Skeletal muscle satellite cell (primary cell): ENCODE data around the gene MYH10.

Experiments
- H3K27me3 ChIP-seq: 2 replicates; pipeline ENCODE4 v1.7.0; 2013; ENCODE audit warnings: low read length; ENCODE audit not compliant: control insufficient read depth, insufficient read depth
- H3K36me3 ChIP-seq: 2 replicates; pipeline ENCODE4 v1.7.0; 2013; ENCODE audit warnings: mild to moderate bottlenecking, control low read depth, low read length; ENCODE audit not compliant: insufficient read depth
- H3K4me1 ChIP-seq: 2 replicates; pipeline ENCODE4 v1.7.0; 2013; ENCODE audit warnings: low read length; ENCODE audit not compliant: control insufficient read depth, insufficient read depth
- H3K4me2 ChIP-seq: 2 replicates; pipeline ENCODE4 v1.7.0; 2013; ENCODE audit warnings: mild to moderate bottlenecking, low read length
- H3K4me3 ChIP-seq: 2 replicates; pipeline ENCODE4 v1.7.0; 2013; ENCODE audit warnings: low read length
- H3K9ac ChIP-seq: 2 replicates; pipeline ENCODE4 v1.7.0; 2013; ENCODE audit warnings: mild to moderate bottlenecking, low read depth, low read length, moderate library complexity
- H3K9me3 ChIP-seq: replicated peaks from 2 replicates; pipeline ENCODE4 v1.7.0; 2013; ENCODE audit warnings: mild to moderate bottlenecking, control low read depth, low read length

Gene MYH10

GRCh38 chr17:8537734-8538133, 92.8 kb downstream of the MYH10 start:
- H3K36me3 ChIP-seq: peaks cover 6% of the 10 kb centered on the region
- H3K27me3 ChIP-seq: no peaks in the 10 kb centered on the region
- no peaks in the 10 kb centered on the region for H3K9me3 ChIP-seq
- no peak overlapping the region for H3K9ac ChIP-seq
- H3K4me1 ChIP-seq: no peaks in the 10 kb centered on the region
- H3K4me2 ChIP-seq: no peak overlapping the region
- H3K4me3 ChIP-seq: no peak overlapping the region

GRCh38 chr17:8534498-8535188, 95.9 kb downstream of the MYH10 start:
- H3K36me3 ChIP-seq: peaks cover 6% of the 10 kb centered on the region
- no peak overlapping the region for H3K4me3 ChIP-seq
- H3K27me3 ChIP-seq: no peaks in the 10 kb centered on the region
- no peaks in the 10 kb centered on the region for H3K4me1 ChIP-seq
- H3K9ac ChIP-seq: no peak overlapping the region
- H3K9me3 ChIP-seq: no peaks in the 10 kb centered on the region
- H3K4me2 ChIP-seq: no peak overlapping the region

- Histone ChIP-seq H3K9ac (no peak overlapping the region), H3K27me3 (no peaks in the 10 kb centered on the region), H3K4me2 (no peak overlapping the region), H3K9me3 (no peaks in the 10 kb centered on the region), H3K4me3 (no peak overlapping the region), H3K36me3 (peaks cover 10% of the 10 kb centered on the region), H3K4me1 (no peaks in the 10 kb centered on the region)
Measured at GRCh38 chr17:8532021-8532420, 98.5 kb downstream of the MYH10 start.

- no peak overlapping the region for H3K9ac ChIP-seq
- H3K36me3 ChIP-seq: peaks cover 24% of the 10 kb centered on the region
- no peak overlapping the region for H3K4me3 ChIP-seq
- no peaks in the 10 kb centered on the region for H3K9me3 ChIP-seq
- H3K4me2 ChIP-seq: no peak overlapping the region
- H3K4me1 ChIP-seq: no peaks in the 10 kb centered on the region
- no peaks in the 10 kb centered on the region for H3K27me3 ChIP-seq
Measured at GRCh38 chr17:8522577-8522976, 107.9 kb downstream of the MYH10 start.

GRCh38 chr17:8520981-8521380, 109.5 kb downstream of the MYH10 start:
- H3K4me2 ChIP-seq: no peak overlapping the region
- peaks cover 26% of the 10 kb centered on the region for H3K36me3 ChIP-seq
- no peaks in the 10 kb centered on the region for H3K9me3 ChIP-seq
- no peak overlapping the region for H3K4me3 ChIP-seq
- H3K9ac ChIP-seq: no peak overlapping the region
- no peaks in the 10 kb centered on the region for H3K27me3 ChIP-seq
- H3K4me1 ChIP-seq: no peaks in the 10 kb centered on the region

- Histone ChIP-seq H3K4me2 (no peak overlapping the region), H3K27me3 (no peaks in the 10 kb centered on the region), H3K9ac (no peak overlapping the region), H3K4me1 (no peaks in the 10 kb centered on the region), H3K4me3 (no peak overlapping the region), H3K9me3 (no peaks in the 10 kb centered on the region), H3K36me3 (peaks cover 26% of the 10 kb centered on the region)
Measured at GRCh38 chr17:8518850-8519249, 111.7 kb downstream of the MYH10 start.

- H3K4me1 ChIP-seq: no peaks in the 10 kb centered on the region
- H3K9me3 ChIP-seq: no peaks in the 10 kb centered on the region
- H3K36me3 ChIP-seq: peaks cover 28% of the 10 kb centered on the region
- H3K4me2 ChIP-seq: no peak overlapping the region
- H3K27me3 ChIP-seq: no peaks in the 10 kb centered on the region
- H3K4me3 ChIP-seq: no peak overlapping the region
- H3K9ac ChIP-seq: no peak overlapping the region
Measured at GRCh38 chr17:8518326-8518725, 112.2 kb downstream of the MYH10 start.

- Histone ChIP-seq H3K9me3 (no peaks in the 10 kb centered on the region), H3K27me3 (no peaks in the 10 kb centered on the region), H3K4me1 (no peaks in the 10 kb centered on the region), H3K4me3 (no peak overlapping the region), H3K9ac (no peak overlapping the region), H3K36me3 (peaks cover 32% of the 10 kb centered on the region), H3K4me2 (no peak overlapping the region)
Measured at GRCh38 chr17:8514801-8515200, 115.7 kb downstream of the MYH10 start.

- Histone ChIP-seq H3K27me3 (no peaks in the 10 kb centered on the region), H3K4me3 (no peak overlapping the region), H3K9me3 (no peaks in the 10 kb centered on the region), H3K9ac (no peak overlapping the region), H3K4me2 (no peak overlapping the region), H3K36me3 (peaks cover 20% of the 10 kb centered on the region), H3K4me1 (no peaks in the 10 kb centered on the region)
Measured at GRCh38 chr17:8506145-8506544, 124.4 kb downstream of the MYH10 start.

GRCh38 chr17:8504460-8505207, 125.9 kb downstream of the MYH10 start:
- no peaks in the 10 kb centered on the region for H3K9me3 ChIP-seq
- no peaks in the 10 kb centered on the region for H3K27me3 ChIP-seq
- H3K4me3 ChIP-seq: no peak overlapping the region
- H3K4me2 ChIP-seq: no peak overlapping the region
- no peaks in the 10 kb centered on the region for H3K4me1 ChIP-seq
- peaks cover 20% of the 10 kb centered on the region for H3K36me3 ChIP-seq
- no peak overlapping the region for H3K9ac ChIP-seq

- H3K9ac ChIP-seq: no peak overlapping the region
- no peak overlapping the region for H3K4me2 ChIP-seq
- H3K4me1 ChIP-seq: no peaks in the 10 kb centered on the region
- H3K9me3 ChIP-seq: no peaks in the 10 kb centered on the region
- H3K36me3 ChIP-seq: peaks cover 21% of the 10 kb centered on the region
- no peaks in the 10 kb centered on the region for H3K27me3 ChIP-seq
- H3K4me3 ChIP-seq: no peak overlapping the region
Measured at GRCh38 chr17:8503807-8504206, 126.7 kb downstream of the MYH10 start.

GRCh38 chr17:8503368-8503767, 127.2 kb downstream of the MYH10 start:
- Histone ChIP-seq H3K9ac (no peak overlapping the region), H3K4me3 (no peak overlapping the region), H3K36me3 (peaks cover 17% of the 10 kb centered on the region)

More at GRCh38 chr17:8503368-8503767, 127.2 kb downstream of the MYH10 start:
- H3K27me3 ChIP-seq: no peaks in the 10 kb centered on the region
- no peaks in the 10 kb centered on the region for H3K9me3 ChIP-seq
- no peak overlapping the region for H3K4me2 ChIP-seq
- no peaks in the 10 kb centered on the region for H3K4me1 ChIP-seq
